HepG2 (cell line): Measurements from ENCODE around the gene THAP6. TPM values are rescaled to one million over a fixed set of nuclear protein-coding genes. Genes with fewer than 3 reads are reported as not detected.
A peak's percentile ranks its signal among the peaks of the same experiment; 100 is the strongest.

ENCODE experiments used
- ATAC-seq: fragments of 200-7000 bp; cut with Tn5 transposase; 3 replicates; pipeline ENCODE4 v1.9.1; 2020; ENCODE audit warnings: mild to moderate bottlenecking, moderate library complexity
- BruUV-seq: library from RNA; stranded (reverse); fragments of 400-500 nt; replicated peaks from 2 replicates; lab custom pipeline; 2021; lab: Mats Ljungman, UMichigan
- CTCF ChIA-PET: fragments of 300-600 bp; formaldehyde crosslinking; extraction: SDS; loops from one replicate; lab custom pipeline; 2021; ENCODE audit warnings: low total read pairs, inconsistent platforms, low intra/inter-chr PET ratio; lab: Yijun Ruan, JAX
- POLR2A ChIA-PET: fragments of 350-600 bp; sonication (Branson Sonifier 250); formaldehyde crosslinking; loops from one replicate; lab custom pipeline; 2020; ENCODE audit warnings: antibody characterized with exemption, inconsistent platforms; lab: Yijun Ruan, JAX
- DNase-seq: peaks from one replicate; pipeline ENCODE4 v3.0.0-alpha.2; 2015; ENCODE audit warnings: low spot score
- FAIRE-seq: peaks from 3 replicates; lab custom pipeline; 2011; peaks lifted over from hg19 to GRCh38; lab: Jason Lieb, UNC
- H2AFZ ChIP-seq: one replicate; pipeline ENCODE4 v1.6.1; 2011; ENCODE audit warnings: low read length, inconsistent platforms
- H3K27ac ChIP-seq: fragments of 300-600 bp; 3 replicates; pipeline ENCODE4 v1.8.0; 2011; ENCODE audit warnings: mixed run types, mild to moderate bottlenecking, mixed read lengths, low read length, inconsistent platforms; ENCODE audit not compliant: insufficient read depth; ENCODE audit errors: extremely low read length
- H3K27me3 ChIP-seq, 2 experiments: fragments of 200-600 bp in 1 of 2; 2 replicates in 1 of 2; 3 replicates in 1 of 2; pipeline versions ENCODE4 v1.6.0 to v1.8.0; 2011; ENCODE audit warnings: low read length in 2 of 2, mild to moderate bottlenecking in 2 of 2, moderate library complexity in 2 of 2, inconsistent platforms in 1 of 2; ENCODE audit not compliant: insufficient read depth in 2 of 2, control insufficient read depth in 1 of 2
- H3K36me3 ChIP-seq, 2 experiments: fragments of 200-600 bp in 1 of 2; replicated peaks in 1 of 2; 2 replicates in 1 of 2; 3 replicates in 1 of 2; pipeline versions ENCODE4 v1.5.1 to v1.8.0; 2011; ENCODE audit warnings: low read length in 2 of 2, inconsistent platforms in 1 of 2; ENCODE audit not compliant: insufficient read depth in 2 of 2, control insufficient read depth in 1 of 2
- H3K4me1 ChIP-seq: 2 replicates; pipeline ENCODE4 v1.5.1; 2012; ENCODE audit warnings: low read length, inconsistent platforms; ENCODE audit not compliant: insufficient read depth
- H3K4me2 ChIP-seq: 2 replicates; pipeline ENCODE4 v1.6.0; 2011; ENCODE audit warnings: low read depth, low read length, inconsistent platforms
- H3K4me3 ChIP-seq, 3 experiments: fragments of 200-600 bp in 1 of 3; sonication (generic), shearing (Covaris generic) in 1 of 3; replicated peaks in 1 of 3; 2 replicates each; pipeline ENCODE4 v1.5.1; 2011 to 2016; ENCODE audit warnings: low read length in 3 of 3, inconsistent platforms in 2 of 3, low read depth in 2 of 3, mild to moderate bottlenecking in 2 of 3, control low read depth in 1 of 3, mixed read lengths in 1 of 3; ENCODE audit not compliant: insufficient read depth in 1 of 3
- H3K79me2 ChIP-seq: one replicate; pipeline ENCODE4 v1.6.1; 2011; ENCODE audit warnings: low read length, inconsistent platforms; ENCODE audit not compliant: insufficient read depth
- H3K9ac ChIP-seq: 2 replicates; pipeline ENCODE4 v1.6.0; 2011; ENCODE audit warnings: mild to moderate bottlenecking, low read depth, low read length, inconsistent platforms; ENCODE audit not compliant: insufficient read depth
- H3K9me3 ChIP-seq: 2 replicates; pipeline ENCODE4 v1.5.1; 2012; ENCODE audit warnings: mild to moderate bottlenecking, low read length
- H4K20me1 ChIP-seq: 2 replicates; pipeline ENCODE4 v1.6.0; 2011; ENCODE audit warnings: inconsistent platforms, mild to moderate bottlenecking, low read length, moderate library complexity; ENCODE audit not compliant: insufficient read depth
- ARID3A ChIP-seq: IDR thresholded peaks from 2 replicates; pipeline ENCODE4 v1.6.1; 2012; ENCODE audit warnings: low read depth, low read length, improper control_type of control experiment
- CBFB ChIP-seq: sonication (generic); formaldehyde crosslinking; IDR thresholded peaks from 2 replicates; pipeline ENCODE4 v1.4.0; 2020; ENCODE audit warnings: missing genetic modification reagents
- CBX2 ChIP-seq, 2 experiments: fragments of 200-600 bp in 1 of 2; sonication (generic); formaldehyde crosslinking in 1 of 2; IDR thresholded peaks; 2 replicates each; pipeline versions ENCODE4 v1.7.0 to v1.8.1; 2018 to 2022; ENCODE audit warnings: low read depth in 2 of 2, low read length in 1 of 2, mild to moderate bottlenecking in 1 of 2, missing genetic modification reagents in 1 of 2
- CREB1 ChIP-seq, 2 experiments: fragments of 450-650 bp in 1 of 2; IDR thresholded peaks; 2 replicates each; pipeline ENCODE4 v1.6.1; 2016 to 2017; ENCODE audit warnings: control low read depth in 1 of 2, mild to moderate bottlenecking in 1 of 2, missing compliant biosample characterization in 1 of 2, missing genetic modification characterization in 1 of 2
- E2F1 ChIP-seq: sonication (generic); formaldehyde crosslinking; IDR thresholded peaks from 2 replicates; pipeline ENCODE4 v1.5.0; 2020; ENCODE audit warnings: missing genetic modification reagents
- KLF16 ChIP-seq, 2 experiments: sonication (generic) in 1 of 2; formaldehyde crosslinking in 1 of 2; IDR thresholded peaks; 2 replicates each; pipeline versions ENCODE4 v1.6.1 to v1.8.0; 2016 to 2023; ENCODE audit warnings: missing genetic modification reagents in 2 of 2, missing compliant biosample characterization in 1 of 2
- MAFF ChIP-seq: IDR thresholded peaks from 2 replicates; pipeline ENCODE4 v1.6.1; 2011; ENCODE audit warnings: low read depth, low read length, improper control_type of control experiment
- MAFK ChIP-seq, 2 experiments: IDR thresholded peaks in 1 of 2; conservative IDR thresholded peaks in 1 of 2; 2 replicates each; pipeline ENCODE4 v1.6.1; 2011; ENCODE audit warnings: improper control_type of control experiment in 2 of 2, low read length in 2 of 2
- MIER2 ChIP-seq: IDR thresholded peaks from 2 replicates; pipeline ENCODE4 v1.6.1; 2016; ENCODE audit warnings: missing biosample characterization, missing genetic modification reagents
- ZBTB38 ChIP-seq: sonication (generic); formaldehyde crosslinking; IDR thresholded peaks from 2 replicates; pipeline ENCODE4 v1.5.1; 2020; ENCODE audit warnings: mild to moderate bottlenecking, missing genetic modification reagents
- ZC3H4 ChIP-seq: sonication (generic); formaldehyde crosslinking; IDR thresholded peaks from 2 replicates; pipeline ENCODE4 v1.4.0; 2020; ENCODE audit warnings: missing genetic modification reagents, borderline replicate concordance
- ZNF547 ChIP-seq: sonication (generic); formaldehyde crosslinking; IDR thresholded peaks from 2 replicates; pipeline ENCODE4 v1.5.1; 2020; ENCODE audit warnings: mild to moderate bottlenecking, missing genetic modification reagents
- ZNF572 ChIP-seq: sonication (generic); formaldehyde crosslinking; IDR thresholded peaks from 2 replicates; pipeline ENCODE4 v1.5.1; 2020; ENCODE audit warnings: mild to moderate bottlenecking, missing genetic modification reagents
- ZNF652 ChIP-seq: IDR thresholded peaks from 2 replicates; pipeline ENCODE4 v1.6.1; 2016; ENCODE audit warnings: low read depth, borderline replicate concordance
- WGBS: methylation state at CpG from one replicate; pipeline ENCODE4 v1.1.6; 2017; ENCODE audit warnings: low lambda C conversion rate; 5-methylcytosine and 5-hydroxymethylcytosine counted together
- in situ Hi-C: cut with HindIII; loops from 2 replicates; pipeline ENCODE4 v1.10.0; 2017; ENCODE audit warnings: low pct_unique_long_range_greater_than_20kb; ENCODE audit not compliant: extremely low pct_ligation_motif_present
- intact Hi-C: fragments of 100-400 bp; cut with micrococcal nuclease; formaldehyde crosslinking; loops from one replicate; pipeline ENCODE4 v1.10.0; 2022; ENCODE audit not compliant: unreplicated experiment
- polyA plus RNA-seq, 8 experiments: library from polyadenylated mRNA; depleted of rRNA in 3 of 8; stranded (reverse) in 7 of 8; unstranded in 1 of 8; fragments of >200 nt; fragmentation: Illumina TruSeq in 4 of 8; extraction: Trizol in 4 of 8; gene quantifications; 2 replicates each; pipeline versions ENCODE4 v1.2.1 to v1.2.3, GENCODE V29; 2011 to 2016; ENCODE audit warnings: low read depth in 4 of 8, missing spikeins in 1 of 8, mixed read lengths in 1 of 8; ENCODE audit not compliant: insufficient read depth in 1 of 8
- total RNA-seq, 5 experiments: library from RNA; depleted of rRNA; stranded (reverse); fragments of >200 nt; fragmentation: Illumina TruSeq; extraction: Trizol; gene quantifications; 2 replicates each; pipeline ENCODE4 v1.2.3, GENCODE V29; 2016; ENCODE audit warnings: low read depth in 1 of 5

The THAP6 gene
- total and polyA plus RNA-seq, 2 of the 13 experiments (the other 11 are each of a cell fraction or from before 2014, with no cell fraction given), result 9.3 to 14.7 TPM

- Histone ChIP-seq H3K27ac (peak overlapping the region; percentile 77), H3K4me2 (peak overlapping the region; percentile 85), H3K9me3 (no peaks in the 10 kb centered on the region), H3K27me3 (no peaks in the 10 kb centered on the region; a peak in 1 of 5 replicates), H3K79me2 (peaks cover 47% of the 10 kb centered on the region)
- CTCF ChIA-PET, result no interaction called here
- no peak for FAIRE-seq
- no TSS peak for BruUV-seq
- no peak for DNase-seq
- 24% methylated on average over 9 of the region's 9 CpGs for WGBS
- TF ChIP-seq ZNF572 (CRISPR knock-in tag), result no peak
- peak; percentile 7; the same call in 1 of the 2 replicates for TF ChIP-seq E2F1 (CRISPR knock-in tag)
- no peak for TF ChIP-seq ZC3H4 (CRISPR knock-in tag)
- TF ChIP-seq, all 625 proteins: peak for 1
- in situ Hi-C loops (no loop called here), intact Hi-C loops (no loop called here)
- POLR2A ChIA-PET, result interaction anchor here (0.8 to 2.8 kb wide), 9 partner anchors 9 to 210 kb away, joined by 3 to 19 read pairs (median 4); partner anchors contain the start of gene USO1
- Histone ChIP-seq H3K36me3 (peaks cover 2 to 16% of the 10 kb centered on the region in 2 experiments), H4K20me1 (no peaks in the 10 kb centered on the region), H3K9ac (peak overlapping the region; percentile 88), H3K4me3 (peak overlapping the region; percentile 81 to 98 (median 89)), H3K4me1 (peaks cover 42% of the 10 kb centered on the region), H2AFZ (peak overlapping the region; percentile 72)
- peak; percentile 8 for ATAC-seq
Observed at GRCh38 chr4:75514949-75515612, 808 bp downstream of the THAP6 start.

GRCh38 chr4:75516144-75516543, 1.9 kb downstream of the THAP6 start:
- in situ Hi-C loops, result no loop called here
- intact Hi-C loops, result no loop called here
- no peak overlapping the region for H2AFZ ChIP-seq
- no peak for FAIRE-seq
- H3K9ac ChIP-seq, result no peak overlapping the region
- H3K27me3 ChIP-seq, result no peaks in the 10 kb centered on the region; a peak in 1 of 5 replicates
- no peaks in the 10 kb centered on the region for H4K20me1 ChIP-seq
- BruUV-seq, result no TSS peak
- no peak for TF ChIP-seq CBFB (CRISPR knock-in tag)
- no peak for TF ChIP-seq ZBTB38
- TF ChIP-seq CREB1 (IDR thresholded peaks at IDR 0.05), result no peak
- TF ChIP-seq CREB1 (CRISPR knock-in tag; IDR thresholded peaks at IDR 0.05), result no peak
- TF ChIP-seq MIER2, result no peak
- no peak for TF ChIP-seq ZNF547 (CRISPR knock-in tag)
- peak; percentile 70 to 88 for TF ChIP-seq MAFK (conservative IDR thresholded peaks at IDR 0.05 in 1 of 2, IDR thresholded peaks at IDR 0.05 in 1 of 2; ENCODE audit: low read length in 2 of 2)
- TF ChIP-seq ZNF652, result no peak
- TF ChIP-seq MAFF, result peak; percentile 77
- no peak for TF ChIP-seq CBX2 (IDR thresholded peaks at IDR 0.05; ENCODE audit: low read depth, low read length)
- TF ChIP-seq CBX2 (CRISPR knock-in tag; IDR thresholded peaks at IDR 0.05; ENCODE audit: low read depth), result no peak
- no peak for TF ChIP-seq ARID3A
- TF ChIP-seq KLF16 (CRISPR knock-in tag; IDR thresholded peaks at IDR 0.05), result no peak
- no peak for ATAC-seq
- H3K4me2 ChIP-seq, result no peak overlapping the region
- H3K4me1 ChIP-seq, result peaks cover 36% of the 10 kb centered on the region
- ChIA-PET POLR2A (no interaction called here), CTCF (no interaction called here)
- no peak overlapping the region for H3K4me3 ChIP-seq
- peaks cover 37% of the 10 kb centered on the region for H3K79me2 ChIP-seq
- 100% methylated on average over 1 of the region's 1 CpG for WGBS
- peaks cover 2 to 16% of the 10 kb centered on the region in 2 experiments for H3K36me3 ChIP-seq
- no peak for DNase-seq
- H3K27ac ChIP-seq, result no peak overlapping the region
- H3K9me3 ChIP-seq, result no peaks in the 10 kb centered on the region
